Glomerular visceral epithelial cell (primary cell): Measurements from ENCODE around the gene SENP3.
"Not testable (repeated sequence)": the region's sequence is repeated elsewhere in the genome, so short reads cannot be mapped to it uniquely, and the experiment has no call there.

Experiments used
- DNase-seq: peaks from one replicate; pipeline ENCODE4 v3.0.0-alpha.2; 2016; ENCODE audit errors: extremely low spot score

Gene SENP3

GRCh38 chr17:7597561-7597960 is 35.8 kb downstream of the SENP3 start:
- not testable (repeated sequence) for DNase-seq

- no peak for DNase-seq
These were observed 44.6 kb downstream of the SENP3 start for GRCh38 chr17:7606280-7606679.

GRCh38 chr17:7610641-7611040 is 48.9 kb downstream of the SENP3 start:
- DNase-seq: no peak

- no peak for DNase-seq
These were observed 50.0 kb downstream of the SENP3 start for GRCh38 chr17:7611635-7612293.

- no peak for DNase-seq
These were observed 50.5 kb downstream of the SENP3 start for GRCh38 chr17:7612294-7612640.

GRCh38 chr17:7613769-7614424 is 52.2 kb downstream of the SENP3 start:
- DNase-seq: peak; percentile 33

- peak; percentile 100 for DNase-seq
These were observed 52.9 kb downstream of the SENP3 start, which contains the start of gene FXR2 for GRCh38 chr17:7614425-7615264. Gene FXR2 (minus strand): TSS chr17:7614897. CDS start chr17:7614532, 365 bp downstream.

- DNase-seq: no peak
These were observed 53.6 kb downstream of the SENP3 start for GRCh38 chr17:7615265-7615747.

- DNase-seq: no peak
These were observed 56.9 kb downstream of the SENP3 start for GRCh38 chr17:7618608-7619007.

GRCh38 chr17:7620835-7621234 is 59.1 kb downstream of the SENP3 start:
- no peak for DNase-seq
